ENCODE measurements around the gene SMIM9.
"Not testable (repeated sequence)": the region's sequence is repeated elsewhere in the genome, so short reads cannot be mapped to it uniquely, and the experiment has no call there.

The SMIM9 gene

GRCh38 chrX:154834562-154834961 is at the start of gene SMIM9:
SMIM9 (minus strand) TSS chrX:154834662; CDS start chrX:154830856, 3,806 bp downstream.
- DNase-seq, result no peak

GRCh38 chrX:154884069-154884468 is 49.6 kb upstream of the SMIM9 start:
- not testable (repeated sequence) for DNase-seq

- no peak for DNase-seq
Observed at GRCh38 chrX:154873329-154873728, 38.9 kb upstream of the SMIM9 start.

- DNase-seq, result not testable (repeated sequence)
Observed at GRCh38 chrX:154868522-154868921, 34.1 kb upstream of the SMIM9 start.

GRCh38 chrX:154855256-154855655 is 20.8 kb upstream of the SMIM9 start:
- DNase-seq, result no peak

GRCh38 chrX:154850957-154851611 is 16.6 kb upstream of the SMIM9 start:
- no peak for DNase-seq

- DNase-seq, result no peak
Observed at GRCh38 chrX:154840856-154841255, 6.4 kb upstream of the SMIM9 start.

GRCh38 chrX:154836163-154836562 is 1.7 kb upstream of the SMIM9 start:
- DNase-seq, result no peak

GRCh38 chrX:154833746-154834274 is 652 bp downstream of the SMIM9 start:
- DNase-seq, result no peak

- DNase-seq, result no peak
Observed at GRCh38 chrX:154829926-154830442, 4.5 kb downstream of the SMIM9 start.

- DNase-seq, result no peak
Observed at GRCh38 chrX:154829134-154829533, 5.3 kb downstream of the SMIM9 start.

- no peak for DNase-seq
Observed at GRCh38 chrX:154828016-154828408, 6.5 kb downstream of the SMIM9 start.

GRCh38 chrX:154827194-154828015 is 7.1 kb downstream of the SMIM9 start:
- DNase-seq, result no peak

GRCh38 chrX:154825586-154825985 is 8.9 kb downstream of the SMIM9 start:
- not testable (repeated sequence) for DNase-seq

- no peak for DNase-seq
Observed at GRCh38 chrX:154824638-154825037, 9.8 kb downstream of the SMIM9 start.

- DNase-seq, result no peak
Observed at GRCh38 chrX:154822029-154822428, 12.4 kb downstream of the SMIM9 start.

GRCh38 chrX:154821523-154821922 is 12.9 kb downstream of the SMIM9 start:
- DNase-seq, result no peak

GRCh38 chrX:154819771-154820341 is 14.6 kb downstream of the SMIM9 start:
- DNase-seq, result no peak

GRCh38 chrX:154818916-154819770 is 15.3 kb downstream of the SMIM9 start:
- DNase-seq, result no peak

GRCh38 chrX:154817048-154817618 is 17.3 kb downstream of the SMIM9 start:
- not testable (repeated sequence) for DNase-seq

GRCh38 chrX:154816326-154816898 is 18.1 kb downstream of the SMIM9 start:
- DNase-seq, result not testable (repeated sequence)

Data from left hindlimb (tissue), 1 donor.